LNCaP clone FGC (cell line): ENCODE data around the gene GRK3.
"Not testable (repeated sequence)": the region's sequence is repeated elsewhere in the genome, so short reads cannot be mapped to it uniquely, and the experiment has no call there.

Source experiments
- DNase-seq: peaks from one replicate; pipeline ENCODE4 v3.0.0-alpha.2; 2011; ENCODE audit warnings: low read depth
- H3K4me3 ChIP-seq: 2 replicates; pipeline ENCODE4 v1.5.1; 2011; ENCODE audit warnings: mild to moderate bottlenecking, low read depth, low read length, control low read depth
- CTCF ChIP-seq: IDR thresholded peaks from 2 replicates; pipeline ENCODE4 v1.5.1; 2012; ENCODE audit warnings: mild to moderate bottlenecking; ENCODE audit not compliant: control insufficient read depth, insufficient read depth; ENCODE audit errors: extremely low read depth

The GRK3 gene

GRCh38 chr22:25563761-25564319 lies 635 bp upstream of the GRK3 start:
- no peak for TF ChIP-seq CTCF
- peak overlapping the region; percentile 54 for H3K4me3 ChIP-seq
- no peak for DNase-seq

- no peak for TF ChIP-seq CTCF
- DNase-seq = no peak
- peak overlapping the region; percentile 75 for H3K4me3 ChIP-seq
Measured at GRCh38 chr22:25564979-25565677, 653 bp downstream of the GRK3 start.

- no peak overlapping the region for H3K4me3 ChIP-seq
- no peak for TF ChIP-seq CTCF
- no peak for DNase-seq
Measured at GRCh38 chr22:25566186-25566897, 1.9 kb downstream of the GRK3 start.

GRCh38 chr22:25566898-25567235 lies 2.4 kb downstream of the GRK3 start:
- TF ChIP-seq CTCF = no peak
- no peak for DNase-seq
- no peak overlapping the region for H3K4me3 ChIP-seq

GRCh38 chr22:25567251-25567675 lies 2.8 kb downstream of the GRK3 start:
- peak; percentile 54 for TF ChIP-seq CTCF
- no peak overlapping the region for H3K4me3 ChIP-seq
- DNase-seq = peak; percentile 35

GRCh38 chr22:25568066-25568465 lies 3.6 kb downstream of the GRK3 start:
- H3K4me3 ChIP-seq, DNase-seq: not testable (repeated sequence)

GRCh38 chr22:25569361-25569760 lies 4.9 kb downstream of the GRK3 start:
- no peak for DNase-seq
- no peak for TF ChIP-seq CTCF
- H3K4me3 ChIP-seq = no peak overlapping the region
